Left lung (tissue), 10 donors: ENCODE measurements around the gene SCNN1G. TPM values are rescaled to one million over a fixed set of nuclear protein-coding genes. Genes with fewer than 3 reads are reported as not detected.

Source experiments
- ATAC-seq: fragments of 200-7000 bp; cut with Tn5 transposase; one replicate; pipeline ENCODE4 v1.9.1; 2020; ENCODE audit warnings: moderate library complexity
- DNase-seq, 4 donors: peaks; one replicate each; pipeline ENCODE4 v3.0.0-alpha.2; 2013 to 2020
- H3K27ac ChIP-seq, 2 donors: fragments of 200-600 bp; sonication (generic) in 1 of 2; one replicate each; pipeline versions ENCODE4 v1.5.0 to v1.8.0; 2020 to 2021
- H3K27me3 ChIP-seq, 2 donors: fragments of 200-600 bp; sonication (generic) in 1 of 2; one replicate each; pipeline versions ENCODE4 v1.5.0 to v1.8.0; 2020 to 2021
- H3K36me3 ChIP-seq, 2 donors: fragments of 200-600 bp; sonication (generic) in 1 of 2; one replicate each; pipeline versions ENCODE4 v1.5.0 to v1.8.0; 2020 to 2021
- H3K4me1 ChIP-seq, 2 donors: fragments of 200-600 bp; one replicate each; pipeline ENCODE4 v1.8.0; 2021
- H3K4me3 ChIP-seq, 2 donors: fragments of 200-600 bp; sonication (generic) in 1 of 2; one replicate each; pipeline versions ENCODE4 v1.5.0 to v1.8.0; 2020 to 2021; ENCODE audit warnings: mild to moderate bottlenecking in 1 of 2
- H3K9me3 ChIP-seq, 2 donors: fragments of 200-600 bp; sonication (generic) in 1 of 2; one replicate each; pipeline versions ENCODE4 v1.5.0 to v1.8.0; 2020 to 2021
- CTCF ChIP-seq, 2 donors: fragments of 200-600 bp; sonication (generic) in 1 of 2; IDR thresholded peaks; one replicate each; pipeline versions ENCODE4 v1.5.0 to v1.8.0; 2021; ENCODE audit warnings: antibody characterized with exemption in 2 of 2
- intact Hi-C, 2 donors: fragments of 100-400 bp; cut with DNase I; formaldehyde crosslinking; loops; one replicate each; pipeline versions ENCODE4 v1.11.2 to v1.14.2; 2022
- polyA plus RNA-seq, 6 donors: library from polyadenylated mRNA; unstranded; fragments of 120-200 nt; gene quantifications; one replicate each; pipeline ENCODE4 v1.2.1, GENCODE V29; 2013; ENCODE audit not compliant: insufficient read length in 6 of 6
- total RNA-seq, 2 donors: library from RNA; stranded (reverse); fragmentation: NEBNext Ultra II Directional; extraction: Animal tissue kit (Norgen Biotek cat#: 25700); gene quantifications; one replicate each; pipeline ENCODE4 v1.2.1, GENCODE V29; 2021
- donor health status: DM: no; HTN: yes; CAD: no.
- donor health status: DM: no; HTN: no; CAD: no.

SCNN1G gene
- total and polyA plus RNA-seq, 8 donors: 3.8 to 7.8 (median 4.6) TPM

GRCh38 chr16:23194497-23195221 is 12.1 kb downstream of the SCNN1G start:
- no peak for DNase-seq
- intact Hi-C loops: no loop called here
- Histone ChIP-seq H3K4me1 (peaks cover 0 to 11% of the 10 kb centered on the region in 2 donors), H3K36me3 (no peaks in the 10 kb centered on the region), H3K27me3 (no peaks in the 10 kb centered on the region), H3K27ac (no peak overlapping the region), H3K4me3 (no peak overlapping the region), H3K9me3 (no peaks in the 10 kb centered on the region)
- TF ChIP-seq CTCF (IDR thresholded peaks at IDR 0.05): no peak
- no peak for ATAC-seq

- Histone ChIP-seq H3K4me1 (peaks cover 0 to 11% of the 10 kb centered on the region in 2 donors), H3K36me3 (no peaks in the 10 kb centered on the region), H3K27ac (no peak overlapping the region), H3K4me3 (no peak overlapping the region), H3K27me3 (no peaks in the 10 kb centered on the region), H3K9me3 (no peaks in the 10 kb centered on the region)
- no peak for DNase-seq
- ATAC-seq: peak; percentile 23
- intact Hi-C loops: no loop called here
- TF ChIP-seq CTCF (IDR thresholded peaks at IDR 0.05): no peak
These were observed 12.9 kb downstream of the SCNN1G start for GRCh38 chr16:23195366-23195978.

GRCh38 chr16:23196539-23196938 is 14.0 kb downstream of the SCNN1G start:
- no peaks in the 10 kb centered on the region for H3K9me3 ChIP-seq
- peaks cover 0 to 11% of the 10 kb centered on the region in 2 donors for H3K4me1 ChIP-seq
- H3K36me3 ChIP-seq: no peaks in the 10 kb centered on the region
- intact Hi-C loops: no loop called here
- ATAC-seq (no peak), DNase-seq (no peak)
- H3K27ac ChIP-seq: no peak overlapping the region
- no peaks in the 10 kb centered on the region for H3K27me3 ChIP-seq
- TF ChIP-seq CTCF (IDR thresholded peaks at IDR 0.05): no peak
- H3K4me3 ChIP-seq: no peak overlapping the region

GRCh38 chr16:23202166-23202565 is 19.6 kb downstream of the SCNN1G start:
- intact Hi-C loops: no loop called here
- Histone ChIP-seq H3K27me3 (no peaks in the 10 kb centered on the region), H3K36me3 (no peaks in the 10 kb centered on the region), H3K4me1 (no peaks in the 10 kb centered on the region), H3K9me3 (no peaks in the 10 kb centered on the region), H3K4me3 (no peak overlapping the region), H3K27ac (no peak overlapping the region)
- ATAC-seq (no peak), DNase-seq (no peak)
- TF ChIP-seq CTCF (IDR thresholded peaks at IDR 0.05): no peak

- H3K9me3 ChIP-seq: no peaks in the 10 kb centered on the region
- no peaks in the 10 kb centered on the region for H3K4me1 ChIP-seq
- H3K36me3 ChIP-seq: no peaks in the 10 kb centered on the region
- H3K4me3 ChIP-seq: no peak overlapping the region
- TF ChIP-seq CTCF (IDR thresholded peaks at IDR 0.05): no peak
- no peaks in the 10 kb centered on the region for H3K27me3 ChIP-seq
- no peak overlapping the region for H3K27ac ChIP-seq
- intact Hi-C loops: no loop called here
- no peak for ATAC-seq
- peak in 1 of 4 donors; percentile 9 for DNase-seq
These were observed 24.4 kb downstream of the SCNN1G start for GRCh38 chr16:23206986-23207385.
